Type B pancreatic cell (in vitro differentiated cells): ENCODE measurements around the gene ENOX1. TPM values are rescaled to one million over a fixed set of nuclear protein-coding genes. Genes with fewer than 3 reads are reported as not detected.

Experiments used
- DNase-seq: peaks from one replicate; pipeline ENCODE4 v3.0.0; 2021; ENCODE audit warnings: mixed read lengths; ENCODE audit not compliant: unreplicated experiment; ENCODE audit errors: extremely low spot score
- H3K27ac Mint-ChIP-seq: 2 replicates; pipeline ENCODE4 v1.8.0; 2021; ENCODE audit warnings: mild to moderate bottlenecking, mixed read lengths
- H3K27me3 Mint-ChIP-seq: 2 replicates; pipeline ENCODE4 v1.8.0; 2021; ENCODE audit warnings: mixed read lengths
- H3K36me3 Mint-ChIP-seq: 2 replicates; pipeline ENCODE4 v1.8.0; 2021; ENCODE audit warnings: mixed read lengths
- H3K4me1 Mint-ChIP-seq: one replicate; pipeline ENCODE4 v1.8.0; 2021; ENCODE audit warnings: mixed read lengths; ENCODE audit not compliant: unreplicated experiment
- H3K4me3 Mint-ChIP-seq: 2 replicates; pipeline ENCODE4 v1.8.0; 2021; ENCODE audit warnings: mild to moderate bottlenecking, mixed read lengths
- H3K9me3 Mint-ChIP-seq: 2 replicates; pipeline ENCODE4 v1.8.0; 2021; ENCODE audit warnings: mixed read lengths
- CTCF ChIP-seq: fragments of 200-600 bp; sonication (generic); conservative IDR thresholded peaks from 2 replicates; pipeline ENCODE4 v1.5.0; 2021; ENCODE audit warnings: antibody characterized with exemption, mild to moderate bottlenecking
- total RNA-seq: library from RNA; stranded (reverse); gene quantifications from 2 replicates; pipeline ENCODE4 v1.2.1, GENCODE V29; 2021; ENCODE audit warnings: low replicate concordance

ENOX1 gene
- total RNA-seq, 1 donor from 2014 or later, result 7.5 TPM

- no peak overlapping the region for H3K27ac Mint-ChIP-seq
- H3K9me3 Mint-ChIP-seq, result peaks cover 5% of the 10 kb centered on the region
- no peak for DNase-seq
- no peak for TF ChIP-seq CTCF
- H3K36me3 Mint-ChIP-seq, result no peaks in the 10 kb centered on the region
- no peak overlapping the region for H3K4me3 Mint-ChIP-seq
- H3K4me1 Mint-ChIP-seq, result peaks cover 4% of the 10 kb centered on the region
- peaks cover 13% of the 10 kb centered on the region for H3K27me3 Mint-ChIP-seq
Measured at GRCh38 chr13:43196750-43197370, 589.9 kb downstream of the ENOX1 start.

GRCh38 chr13:43196086-43196621 is 590.6 kb downstream of the ENOX1 start:
- Mint-ChIP-seq H3K27me3 (peaks cover 13% of the 10 kb centered on the region), H3K9me3 (no peaks in the 10 kb centered on the region), H3K27ac (no peak overlapping the region), H3K4me1 (peaks cover 7% of the 10 kb centered on the region), H3K4me3 (no peak overlapping the region), H3K36me3 (no peaks in the 10 kb centered on the region)
- no peak for DNase-seq
- TF ChIP-seq CTCF, result no peak

GRCh38 chr13:43195551-43195950 is 591.2 kb downstream of the ENOX1 start:
- no peak overlapping the region for H3K4me3 Mint-ChIP-seq
- no peak for TF ChIP-seq CTCF
- H3K4me1 Mint-ChIP-seq, result peaks cover 10% of the 10 kb centered on the region
- DNase-seq, result no peak
- no peaks in the 10 kb centered on the region for H3K9me3 Mint-ChIP-seq
- H3K36me3 Mint-ChIP-seq, result no peaks in the 10 kb centered on the region
- no peak overlapping the region for H3K27ac Mint-ChIP-seq
- peaks cover 13% of the 10 kb centered on the region for H3K27me3 Mint-ChIP-seq

- Mint-ChIP-seq H3K27ac (no peak overlapping the region), H3K9me3 (no peaks in the 10 kb centered on the region), H3K4me1 (peaks cover 7% of the 10 kb centered on the region), H3K4me3 (no peak overlapping the region), H3K27me3 (peaks cover 13% of the 10 kb centered on the region), H3K36me3 (no peaks in the 10 kb centered on the region)
- TF ChIP-seq CTCF, result no peak
- DNase-seq, result no peak
Measured at GRCh38 chr13:43195112-43195511, 591.7 kb downstream of the ENOX1 start.

- Mint-ChIP-seq H3K4me1 (peaks cover 5% of the 10 kb centered on the region), H3K9me3 (no peaks in the 10 kb centered on the region), H3K4me3 (no peak overlapping the region), H3K27me3 (peaks cover 16% of the 10 kb centered on the region), H3K27ac (no peak overlapping the region), H3K36me3 (no peaks in the 10 kb centered on the region)
- no peak for DNase-seq
- no peak for TF ChIP-seq CTCF
Measured at GRCh38 chr13:43193789-43194420, 592.9 kb downstream of the ENOX1 start.
